GM19467 (cell line): ENCODE results near the gene KRT84.

ENCODE experiments used
- ATAC-seq: cut with Tn5 transposase; IDR thresholded peaks from one replicate; pipeline ENCODE4 v1.9.1; 2021; ENCODE audit warnings: mild to moderate bottlenecking, moderate library complexity; ENCODE audit not compliant: unreplicated experiment

KRT84 gene

GRCh38 chr12:52387859-52388258 is 2.4 kb upstream of the KRT84 start:
- no peak for ATAC-seq

- ATAC-seq, result no peak
Measured at GRCh38 chr12:52383331-52383730, 2.1 kb downstream of the KRT84 start.

- no peak for ATAC-seq
Measured at GRCh38 chr12:52382854-52383253, 2.6 kb downstream of the KRT84 start.

- no peak for ATAC-seq
Measured at GRCh38 chr12:52381206-52381605, 4.2 kb downstream of the KRT84 start.

- no peak for ATAC-seq
Measured at GRCh38 chr12:52380271-52380694, 5.2 kb downstream of the KRT84 start.

GRCh38 chr12:52379536-52379935 is 5.9 kb downstream of the KRT84 start:
- ATAC-seq, result no peak

GRCh38 chr12:52378091-52378490 is 7.4 kb downstream of the KRT84 start:
- no peak for ATAC-seq

- no peak for ATAC-seq
Measured at GRCh38 chr12:52377266-52377665, 8.2 kb downstream of the KRT84 start.

- ATAC-seq, result no peak
Measured at GRCh38 chr12:52372216-52373154, 13.0 kb downstream of the KRT84 start.

GRCh38 chr12:52371716-52372115 is 13.7 kb downstream of the KRT84 start:
- ATAC-seq, result no peak

GRCh38 chr12:52370926-52371608 is 14.4 kb downstream of the KRT84 start:
- no peak for ATAC-seq

- ATAC-seq, result no peak
Measured at GRCh38 chr12:52369809-52370208, 15.6 kb downstream of the KRT84 start.

GRCh38 chr12:52369211-52369610 is 16.2 kb downstream of the KRT84 start:
- ATAC-seq, result no peak

- ATAC-seq, result no peak
Measured at GRCh38 chr12:52368508-52368907, 16.9 kb downstream of the KRT84 start.

- ATAC-seq, result no peak
Measured at GRCh38 chr12:52367876-52368275, 17.6 kb downstream of the KRT84 start.

- no peak for ATAC-seq
Measured at GRCh38 chr12:52366738-52367485, 18.5 kb downstream of the KRT84 start, which contains the start of gene KRT85. Gene KRT85, minus strand, starts transcription at chr12:52367481. Its CDS starts 76 bp downstream, at chr12:52367405.

GRCh38 chr12:52364901-52365489 is 20.5 kb downstream of the KRT84 start:
- ATAC-seq, result no peak

GRCh38 chr12:52364061-52364460 is 21.4 kb downstream of the KRT84 start:
- no peak for ATAC-seq

- no peak for ATAC-seq
Measured at GRCh38 chr12:52363111-52363679, 22.3 kb downstream of the KRT84 start.

- no peak for ATAC-seq
Measured at GRCh38 chr12:52362118-52362726, 23.2 kb downstream of the KRT84 start.
